HepG2 (cell line): Measurements from ENCODE around the gene ZFP36L2. TPM values are rescaled to one million over a fixed set of nuclear protein-coding genes. Genes with fewer than 3 reads are reported as not detected.

ENCODE experiments used
- ATF1 ChIP-seq: IDR thresholded peaks from 2 replicates; pipeline ENCODE4 v1.6.1; 2016; ENCODE audit warnings: mild to moderate bottlenecking, control low read depth
- FIP1L1 ChIP-seq: fragments of 200-400 bp; formaldehyde crosslinking; IDR thresholded peaks from 2 replicates; pipeline ENCODE4 v1.6.1; 2018; ENCODE audit warnings: low read depth, mild to moderate bottlenecking, low read length, moderate library complexity, borderline replicate concordance; ENCODE audit not compliant: insufficient read depth
- FOXK2 ChIP-seq: fragments of 450-650 bp; IDR thresholded peaks from 2 replicates; pipeline ENCODE4 v1.6.1; 2016
- GLI4 ChIP-seq: sonication (generic); formaldehyde crosslinking; IDR thresholded peaks from 2 replicates; pipeline ENCODE4 v1.5.1; 2020; ENCODE audit warnings: missing genetic modification reagents, mild to moderate bottlenecking, moderate library complexity, borderline replicate concordance
- HNRNPK ChIP-seq: fragments of 200-400 bp; formaldehyde crosslinking; IDR thresholded peaks from 2 replicates; pipeline ENCODE4 v1.6.1; 2018; ENCODE audit warnings: low read length, low read depth, moderate library complexity, mild to moderate bottlenecking; ENCODE audit not compliant: poor library complexity, severe bottlenecking
- KMT2A ChIP-seq: sonication (generic); formaldehyde crosslinking; IDR thresholded peaks from 2 replicates; pipeline ENCODE4 v1.4.0; 2020; ENCODE audit warnings: missing genetic modification reagents
- NFE2L1 ChIP-seq: sonication (generic); formaldehyde crosslinking; IDR thresholded peaks from 2 replicates; pipeline ENCODE4 v1.4.0; 2020; ENCODE audit warnings: missing genetic modification reagents, mild to moderate bottlenecking, borderline replicate concordance
- SMARCE1 ChIP-seq: fragments of 450-650 bp; IDR thresholded peaks from 2 replicates; pipeline ENCODE4 v1.6.1; 2017; ENCODE audit warnings: borderline replicate concordance
- ZNF205 ChIP-seq: IDR thresholded peaks from 2 replicates; pipeline ENCODE4 v1.6.1; 2018; ENCODE audit warnings: missing biosample characterization, missing genetic modification reagents
- ZNF3 ChIP-seq: IDR thresholded peaks from 2 replicates; pipeline ENCODE4 v1.7.0; 2017; ENCODE audit warnings: inconsistent platforms
- ZNF615 ChIP-seq: sonication (generic); formaldehyde crosslinking; IDR thresholded peaks from 2 replicates; pipeline ENCODE4 v1.5.0; 2020; ENCODE audit warnings: mild to moderate bottlenecking, missing genetic modification reagents, borderline replicate concordance
- ZNF749 ChIP-seq: sonication (generic); formaldehyde crosslinking; IDR thresholded peaks from 2 replicates; pipeline ENCODE4 v1.8.0; 2022; ENCODE audit warnings: mild to moderate bottlenecking, missing genetic modification reagents, moderate library complexity, borderline replicate concordance
- ZNF761 ChIP-seq: sonication (generic); formaldehyde crosslinking; conservative IDR thresholded peaks from 2 replicates; pipeline ENCODE4 v1.4.0; 2020; ENCODE audit warnings: mild to moderate bottlenecking, missing genetic modification reagents
- polyA plus RNA-seq, 8 experiments: library from polyadenylated mRNA; depleted of rRNA in 3 of 8; stranded (reverse) in 7 of 8; unstranded in 1 of 8; fragments of >200 nt; fragmentation: Illumina TruSeq in 4 of 8; extraction: Trizol in 4 of 8; gene quantifications; 2 replicates each; pipeline versions ENCODE4 v1.2.1 to v1.2.3, GENCODE V29; 2011 to 2016; ENCODE audit warnings: low read depth in 4 of 8, missing spikeins in 1 of 8, mixed read lengths in 1 of 8; ENCODE audit not compliant: insufficient read depth in 1 of 8
- total RNA-seq, 5 experiments: library from RNA; depleted of rRNA; stranded (reverse); fragments of >200 nt; fragmentation: Illumina TruSeq; extraction: Trizol; gene quantifications; 2 replicates each; pipeline ENCODE4 v1.2.3, GENCODE V29; 2016; ENCODE audit warnings: low read depth in 1 of 5
- TF ChIP-seq, protein P1 (sequence below), 2 experiments: sonication (generic) in 1 of 2; formaldehyde crosslinking in 1 of 2; IDR thresholded peaks; 2 replicates each; pipeline versions ENCODE4 v1.4.0 to v1.6.1; 2018 to 2020; ENCODE audit warnings: missing genetic modification reagents in 2 of 2, borderline replicate concordance in 1 of 2, low read depth in 1 of 2, mild to moderate bottlenecking in 1 of 2, missing biosample characterization in 1 of 2
- TF ChIP-seq, protein P2 (sequence below): sonication (generic); formaldehyde crosslinking; IDR thresholded peaks from 2 replicates; pipeline ENCODE4 v1.4.0; 2020; ENCODE audit warnings: missing genetic modification reagents, borderline replicate concordance
- TF ChIP-seq, protein P3 (sequence below): sonication (generic); formaldehyde crosslinking; IDR thresholded peaks from 2 replicates; pipeline ENCODE4 v1.5.0; 2020; ENCODE audit warnings: mild to moderate bottlenecking, missing genetic modification reagents, borderline replicate concordance
- TF ChIP-seq, protein P4 (sequence below): sonication (generic); formaldehyde crosslinking; IDR thresholded peaks from 2 replicates; pipeline ENCODE4 v1.4.0; 2020; ENCODE audit warnings: low read depth, missing genetic modification reagents

ZFP36L2 gene
- total and polyA plus RNA-seq, 2 of the 13 experiments (the other 11 are each of a cell fraction or from before 2014, with no cell fraction given) = 11.2 to 21.8 TPM

DNA sequence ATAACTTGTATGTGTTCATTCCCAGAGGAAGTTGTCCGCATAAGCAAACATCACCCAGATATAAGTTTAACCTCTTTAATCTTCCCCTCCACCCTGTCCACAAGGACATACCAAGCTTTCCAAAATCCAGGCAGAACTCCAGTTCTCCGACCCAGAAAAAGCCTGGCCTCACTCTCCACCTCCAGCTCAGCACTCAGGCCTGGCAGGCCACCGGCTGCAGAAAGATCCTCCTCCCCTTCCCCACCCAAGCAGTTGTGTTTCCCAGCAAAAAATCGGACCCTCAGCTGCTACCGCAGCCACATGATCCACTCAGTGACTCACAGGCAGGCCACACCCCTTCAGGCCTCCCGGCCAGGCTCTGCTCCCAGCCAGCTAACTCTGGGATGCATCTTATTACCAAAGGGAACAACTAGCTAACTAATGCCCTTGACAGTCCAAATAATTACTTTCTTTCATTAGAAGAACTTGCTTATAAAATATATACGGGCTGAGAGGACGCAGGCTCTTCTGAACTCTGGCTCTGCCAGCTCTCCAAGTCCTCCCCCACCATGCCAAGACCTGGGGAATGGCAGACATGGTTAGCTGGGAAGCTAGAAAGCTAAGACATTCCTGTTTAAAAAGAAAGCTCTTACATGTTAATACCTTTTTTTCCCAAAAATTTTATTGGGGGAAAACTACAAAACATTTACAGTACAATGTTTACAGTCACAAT, 4.5 kb downstream of the ZFP36L2 start (continued):
- TF ChIP-seq, protein P1, sequence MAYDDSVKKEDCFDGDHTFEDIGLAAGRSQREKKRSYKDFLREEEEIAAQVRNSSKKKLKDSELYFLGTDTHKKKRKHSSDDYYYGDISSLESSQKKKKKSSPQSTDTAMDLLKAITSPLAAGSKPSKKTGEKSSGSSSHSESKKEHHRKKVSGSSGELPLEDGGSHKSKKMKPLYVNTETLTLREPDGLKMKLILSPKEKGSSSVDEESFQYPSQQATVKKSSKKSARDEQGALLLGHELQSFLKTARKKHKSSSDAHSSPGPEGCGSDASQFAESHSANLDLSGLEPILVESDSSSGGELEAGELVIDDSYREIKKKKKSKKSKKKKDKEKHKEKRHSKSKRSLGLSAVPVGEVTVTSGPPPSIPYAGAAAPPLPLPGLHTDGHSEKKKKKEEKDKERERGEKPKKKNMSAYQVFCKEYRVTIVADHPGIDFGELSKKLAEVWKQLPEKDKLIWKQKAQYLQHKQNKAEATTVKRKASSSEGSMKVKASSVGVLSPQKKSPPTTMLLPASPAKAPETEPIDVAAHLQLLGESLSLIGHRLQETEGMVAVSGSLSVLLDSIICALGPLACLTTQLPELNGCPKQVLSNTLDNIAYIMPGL (CRISPR knock-in tag; IDR thresholded peaks at IDR 0.05; ENCODE audit: borderline replicate concordance in 1 of 2, low read depth in 1 of 2) = peak; percentile 49 to 69
- TF ChIP-seq FOXK2 (no peak), ZNF761 (CRISPR knock-in tag) (peak; percentile 84; the same call in 1 of the 2 replicates), HNRNPK (no peak), KMT2A (CRISPR knock-in tag) (peak; percentile 81), SMARCE1 (no peak), ZNF205 (peak; percentile 89), GLI4 (CRISPR knock-in tag) (peak; percentile 95; the same call in 1 of the 2 replicates), ZNF615 (CRISPR knock-in tag) (no peak), FIP1L1 (peak; percentile 79; the same call in 1 of the 2 replicates), ATF1 (CRISPR knock-in tag) (0 out of 2 replicates have a peak, but pooled peaks have one; percentile 19), ZNF749 (CRISPR knock-in tag) (no peak; the same call in 1 of the 2 replicates), ZNF3 (CRISPR knock-in tag) (peak; percentile 59; the same call in 1 of the 2 replicates), NFE2L1 (CRISPR knock-in tag) (no peak)
- TF ChIP-seq, protein P2, sequence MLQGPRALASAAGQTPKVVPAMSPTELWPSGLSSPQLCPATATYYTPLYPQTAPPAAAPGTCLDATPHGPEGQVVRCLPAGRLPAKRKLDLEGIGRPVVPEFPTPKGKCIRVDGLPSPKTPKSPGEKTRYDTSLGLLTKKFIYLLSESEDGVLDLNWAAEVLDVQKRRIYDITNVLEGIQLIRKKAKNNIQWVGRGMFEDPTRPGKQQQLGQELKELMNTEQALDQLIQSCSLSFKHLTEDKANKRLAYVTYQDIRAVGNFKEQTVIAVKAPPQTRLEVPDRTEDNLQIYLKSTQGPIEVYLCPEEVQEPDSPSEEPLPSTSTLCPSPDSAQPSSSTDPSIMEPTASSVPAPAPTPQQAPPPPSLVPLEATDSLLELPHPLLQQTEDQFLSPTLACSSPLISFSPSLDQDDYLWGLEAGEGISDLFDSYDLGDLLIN (CRISPR knock-in tag) = no peak
- TF ChIP-seq, protein P3, sequence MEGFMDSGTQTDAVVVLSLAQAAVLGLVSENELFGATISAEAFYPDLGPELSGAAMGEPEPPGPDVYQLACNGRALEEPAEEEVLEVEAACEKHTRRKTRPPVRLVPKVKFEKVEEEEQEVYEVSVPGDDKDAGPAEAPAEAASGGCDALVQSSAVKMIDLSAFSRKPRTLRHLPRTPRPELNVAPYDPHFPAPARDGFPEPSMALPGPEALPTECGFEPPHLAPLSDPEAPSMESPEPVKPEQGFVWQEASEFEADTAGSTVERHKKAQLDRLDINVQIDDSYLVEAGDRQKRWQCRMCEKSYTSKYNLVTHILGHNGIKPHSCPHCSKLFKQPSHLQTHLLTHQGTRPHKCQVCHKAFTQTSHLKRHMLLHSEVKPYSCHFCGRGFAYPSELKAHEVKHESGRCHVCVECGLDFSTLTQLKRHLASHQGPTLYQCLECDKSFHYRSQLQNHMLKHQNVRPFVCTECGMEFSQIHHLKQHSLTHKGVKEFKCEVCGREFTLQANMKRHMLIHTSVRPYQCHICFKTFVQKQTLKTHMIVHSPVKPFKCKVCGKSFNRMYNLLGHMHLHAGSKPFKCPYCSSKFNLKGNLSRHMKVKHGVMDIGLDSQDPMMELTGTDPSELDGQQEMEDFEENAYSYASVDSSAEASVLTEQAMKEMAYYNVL (CRISPR knock-in tag) = no peak
- TF ChIP-seq, protein P4, sequence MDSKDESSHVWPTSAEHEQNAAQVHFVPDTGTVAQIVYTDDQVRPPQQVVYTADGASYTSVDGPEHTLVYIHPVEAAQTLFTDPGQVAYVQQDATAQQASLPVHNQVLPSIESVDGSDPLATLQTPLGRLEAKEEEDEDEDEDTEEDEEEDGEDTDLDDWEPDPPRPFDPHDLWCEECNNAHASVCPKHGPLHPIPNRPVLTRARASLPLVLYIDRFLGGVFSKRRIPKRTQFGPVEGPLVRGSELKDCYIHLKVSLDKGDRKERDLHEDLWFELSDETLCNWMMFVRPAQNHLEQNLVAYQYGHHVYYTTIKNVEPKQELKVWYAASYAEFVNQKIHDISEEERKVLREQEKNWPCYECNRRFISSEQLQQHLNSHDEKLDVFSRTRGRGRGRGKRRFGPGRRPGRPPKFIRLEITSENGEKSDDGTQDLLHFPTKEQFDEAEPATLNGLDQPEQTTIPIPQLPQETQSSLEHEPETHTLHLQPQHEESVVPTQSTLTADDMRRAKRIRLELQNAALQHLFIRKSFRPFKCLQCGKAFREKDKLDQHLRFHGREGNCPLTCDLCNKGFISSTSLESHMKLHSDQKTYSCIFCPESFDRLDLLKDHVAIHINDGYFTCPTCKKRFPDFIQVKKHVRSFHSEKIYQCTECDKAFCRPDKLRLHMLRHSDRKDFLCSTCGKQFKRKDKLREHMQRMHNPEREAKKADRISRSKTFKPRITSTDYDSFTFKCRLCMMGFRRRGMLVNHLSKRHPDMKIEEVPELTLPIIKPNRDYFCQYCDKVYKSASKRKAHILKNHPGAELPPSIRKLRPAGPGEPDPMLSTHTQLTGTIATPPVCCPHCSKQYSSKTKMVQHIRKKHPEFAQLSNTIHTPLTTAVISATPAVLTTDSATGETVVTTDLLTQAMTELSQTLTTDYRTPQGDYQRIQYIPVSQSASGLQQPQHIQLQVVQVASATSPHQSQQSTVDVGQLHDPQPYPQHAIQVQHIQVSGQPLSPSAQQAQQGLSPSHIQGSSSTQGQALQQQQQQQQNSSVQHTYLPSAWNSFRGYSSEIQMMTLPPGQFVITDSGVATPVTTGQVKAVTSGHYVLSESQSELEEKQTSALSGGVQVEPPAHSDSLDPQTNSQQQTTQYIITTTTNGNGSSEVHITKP (CRISPR knock-in tag) = peak; percentile 81
